Tibial nerve (tissue), 4 donors: ENCODE results near the gene NUF2. TPM values are rescaled to one million over a fixed set of nuclear protein-coding genes. Genes with fewer than 3 reads are reported as not detected.
"Not testable (repeated sequence)": the region's sequence is repeated elsewhere in the genome, so short reads cannot be mapped to it uniquely, and the experiment has no call there.

Experiments used
- DNase-seq, 2 donors: peaks; one replicate each; pipeline ENCODE4 v3.0.0-alpha.2; 2019; ENCODE audit warnings: low spot score in 2 of 2
- H3K27ac ChIP-seq, 4 donors: fragments of 200-600 bp; sonication (generic) in 3 of 4; one replicate each; pipeline ENCODE4 v1.5.1; 2017 to 2019; ENCODE audit warnings: mild to moderate bottlenecking in 1 of 4
- H3K27me3 ChIP-seq, 2 donors: fragments of 200-600 bp; sonication (generic) in 1 of 2; one replicate each; pipeline versions ENCODE4 v1.5.1 to v1.6.0; 2017 to 2019
- H3K36me3 ChIP-seq, 3 donors: fragments of 200-600 bp; sonication (generic); one replicate each; pipeline ENCODE4 v1.5.1; 2018 to 2019
- H3K4me1 ChIP-seq, 4 donors: fragments of 200-600 bp; sonication (generic) in 3 of 4; one replicate each; pipeline ENCODE4 v1.5.1; 2017 to 2019
- H3K4me3 ChIP-seq, 4 donors: fragments of 200-600 bp; sonication (generic) in 3 of 4; one replicate each; pipeline ENCODE4 v1.5.1; 2017 to 2019; ENCODE audit warnings: mild to moderate bottlenecking in 1 of 4, moderate library complexity in 1 of 4
- H3K9me3 ChIP-seq, 4 donors: fragments of 200-600 bp; sonication (generic) in 3 of 4; one replicate each; pipeline ENCODE4 v1.5.1; 2017 to 2019
- CTCF ChIP-seq, 5 experiments: fragments of 200-600 bp in 3 of 5; fragments of 450-650 bp in 2 of 5; sonication (generic) in 3 of 5; IDR thresholded peaks; one replicate each; pipeline ENCODE4 v1.5.1; 2016 to 2019; ENCODE audit warnings: antibody characterized with exemption in 5 of 5, mild to moderate bottlenecking in 3 of 5, moderate library complexity in 2 of 5
- EP300 ChIP-seq, 2 donors: sonication (generic); formaldehyde crosslinking; IDR thresholded peaks; one replicate each; pipeline ENCODE4 v1.6.1; 2017; ENCODE audit warnings: antibody characterized with exemption in 2 of 2, mild to moderate bottlenecking in 1 of 2
- POLR2A ChIP-seq, 2 donors: fragments of 450-650 bp; IDR thresholded peaks; one replicate each; pipeline ENCODE4 v1.6.1; 2017; ENCODE audit warnings: antibody characterized with exemption in 2 of 2, mild to moderate bottlenecking in 2 of 2, moderate library complexity in 2 of 2
- WGBS, 2 donors: methylation state at CpG; one replicate each; pipeline ENCODE4 v1.1.5; 2018; 5-methylcytosine and 5-hydroxymethylcytosine counted together
- total RNA-seq, 4 donors: library from RNA; depleted of rRNA; stranded (reverse); fragments of >200 nt; gene quantifications; one replicate each; pipeline ENCODE4 v1.1.0, GENCODE V29; 2016

NUF2 gene
- total RNA-seq, 4 donors from 2014 or later = 2.0 to 2.1 TPM; not detected in 2

GRCh38 chr1:163337631-163338030 lies 15.9 kb downstream of the NUF2 start:
- 93 to 97% methylated on average over 1 of the region's 1 CpG for WGBS, 2 donors

DNA sequence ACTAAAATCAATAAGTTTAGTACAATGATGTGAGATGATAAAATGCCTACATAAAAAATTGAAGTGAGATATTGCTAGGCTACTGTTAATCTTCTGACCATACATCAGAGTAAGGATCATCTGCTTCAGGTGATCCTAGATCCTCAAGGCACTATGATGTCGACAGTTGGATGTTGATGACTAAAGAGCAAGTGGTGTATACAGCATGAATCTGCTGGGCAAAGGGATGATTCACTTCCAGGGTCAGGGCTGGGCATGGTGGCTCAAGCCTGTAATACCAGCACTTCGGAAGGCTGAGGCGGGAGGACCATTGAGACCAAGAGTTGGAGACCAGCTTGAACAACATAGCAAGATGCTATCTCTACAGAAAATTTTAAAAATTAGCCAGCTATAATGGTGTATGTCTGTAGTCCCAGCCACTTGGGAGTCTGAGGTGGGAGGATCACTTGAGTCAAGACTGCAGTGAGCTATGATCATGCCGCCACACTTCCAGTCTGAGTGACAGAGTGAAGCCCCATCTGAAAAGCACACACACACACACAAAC lies 24.6 kb downstream of the NUF2 start:
- DNase-seq = no peak
- Histone ChIP-seq H3K4me3 (no peak overlapping the region), H3K27me3 (no peaks in the 10 kb centered on the region), H3K4me1 (no peaks in the 10 kb centered on the region), H3K36me3 (no peaks in the 10 kb centered on the region), H3K9me3 (no peaks in the 10 kb centered on the region), H3K27ac (no peak overlapping the region)
- TF ChIP-seq EP300 (IDR thresholded peaks at IDR 0.05) (no peak), CTCF (IDR thresholded peaks at IDR 0.05) (no peak), POLR2A (IDR thresholded peaks at IDR 0.05) (no peak)
- 71 to 84% methylated on average over 4 of the region's 4 CpGs for WGBS, 2 donors

More at GRCh38 chr1:163337631-163338030, 15.9 kb downstream of the NUF2 start:
- DNase-seq = no peak
- no peaks in the 10 kb centered on the region for H3K9me3 ChIP-seq
- no peak overlapping the region for H3K27ac ChIP-seq
- no peaks in the 10 kb centered on the region for H3K27me3 ChIP-seq
- no peaks in the 10 kb centered on the region for H3K4me1 ChIP-seq
- peaks cover 0 to 9% (median 0%) of the 10 kb centered on the region in 3 donors for H3K36me3 ChIP-seq
- no peak overlapping the region for H3K4me3 ChIP-seq
- TF ChIP-seq POLR2A (IDR thresholded peaks at IDR 0.05) (no peak), CTCF (IDR thresholded peaks at IDR 0.05) (no peak), EP300 (IDR thresholded peaks at IDR 0.05) (no peak)

DNA sequence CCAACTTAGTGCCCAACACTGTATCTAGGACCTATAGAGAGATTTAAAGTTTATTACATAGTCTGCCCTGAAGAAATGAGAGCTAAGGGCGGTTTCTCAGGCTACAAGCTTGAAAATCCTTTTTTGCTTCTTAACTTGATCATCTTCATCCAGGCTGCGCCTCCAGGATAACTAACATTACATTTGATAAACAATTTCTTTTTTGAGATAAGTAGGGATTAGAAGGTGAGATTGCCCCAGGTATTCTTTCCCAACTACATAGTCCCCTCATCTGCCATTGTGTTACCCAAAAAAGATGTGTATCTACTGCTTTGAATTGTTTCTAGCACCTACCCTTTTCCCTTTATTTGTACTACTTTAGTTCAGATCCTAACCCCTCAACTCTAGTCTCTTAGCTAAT lies 25.4 kb downstream of the NUF2 start:
- H3K4me3 ChIP-seq = no peak overlapping the region
- TF ChIP-seq CTCF (IDR thresholded peaks at IDR 0.05) = no peak
- TF ChIP-seq EP300 (IDR thresholded peaks at IDR 0.05) = no peak
- TF ChIP-seq POLR2A (IDR thresholded peaks at IDR 0.05) = no peak
- H3K27ac ChIP-seq = no peak overlapping the region
- H3K9me3 ChIP-seq = no peaks in the 10 kb centered on the region
- WGBS, 2 donors = 96 to 100% methylated on average over 2 of the region's 2 CpGs
- DNase-seq = no peak
- no peaks in the 10 kb centered on the region for H3K36me3 ChIP-seq
- no peaks in the 10 kb centered on the region for H3K27me3 ChIP-seq
- no peaks in the 10 kb centered on the region for H3K4me1 ChIP-seq

DNA sequence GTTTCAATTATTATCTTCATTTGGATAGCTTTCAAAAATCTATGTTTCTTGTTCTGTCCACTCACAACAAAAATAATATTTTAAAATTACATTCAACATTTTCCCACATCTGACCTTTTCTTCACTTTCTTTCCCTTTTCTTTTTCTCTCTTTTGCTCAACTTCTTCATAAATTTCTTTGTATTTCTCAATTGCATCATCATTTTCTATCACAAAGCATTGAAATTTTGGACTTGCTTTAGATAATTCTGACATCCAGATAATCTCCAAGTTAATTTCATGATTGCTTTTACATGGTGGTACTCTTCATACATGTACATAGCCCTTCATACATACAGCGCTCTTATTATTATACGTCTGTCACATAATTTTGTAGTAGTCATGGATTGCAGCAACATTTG lies 30.2 kb downstream of the NUF2 start:
- 97 to 98% methylated on average over 2 of the region's 2 CpGs for WGBS, 2 donors
- Histone ChIP-seq H3K27me3 (no peaks in the 10 kb centered on the region), H3K36me3 (no peaks in the 10 kb centered on the region), H3K4me3 (no peak overlapping the region), H3K27ac (no peak overlapping the region), H3K9me3 (no peaks in the 10 kb centered on the region), H3K4me1 (no peaks in the 10 kb centered on the region)
- TF ChIP-seq POLR2A (IDR thresholded peaks at IDR 0.05) = no peak
- TF ChIP-seq EP300 (IDR thresholded peaks at IDR 0.05) = no peak
- TF ChIP-seq CTCF (IDR thresholded peaks at IDR 0.05) = no peak
- no peak for DNase-seq

- H3K27ac ChIP-seq = no peak overlapping the region
- H3K9me3 ChIP-seq = no peaks in the 10 kb centered on the region
- H3K4me1 ChIP-seq = no peaks in the 10 kb centered on the region
- no peaks in the 10 kb centered on the region for H3K27me3 ChIP-seq
- 50 to 56% methylated on average over 2 of the region's 2 CpGs for WGBS, 2 donors
- no peaks in the 10 kb centered on the region for H3K36me3 ChIP-seq
- no peak overlapping the region for H3K4me3 ChIP-seq
- TF ChIP-seq POLR2A (IDR thresholded peaks at IDR 0.05) = no peak
- no peak for TF ChIP-seq CTCF (IDR thresholded peaks at IDR 0.05)
- no peak for TF ChIP-seq EP300 (IDR thresholded peaks at IDR 0.05)
- no peak for DNase-seq
These were observed 35.6 kb downstream of the NUF2 start for GRCh38 chr1:163357378-163357777.

DNA sequence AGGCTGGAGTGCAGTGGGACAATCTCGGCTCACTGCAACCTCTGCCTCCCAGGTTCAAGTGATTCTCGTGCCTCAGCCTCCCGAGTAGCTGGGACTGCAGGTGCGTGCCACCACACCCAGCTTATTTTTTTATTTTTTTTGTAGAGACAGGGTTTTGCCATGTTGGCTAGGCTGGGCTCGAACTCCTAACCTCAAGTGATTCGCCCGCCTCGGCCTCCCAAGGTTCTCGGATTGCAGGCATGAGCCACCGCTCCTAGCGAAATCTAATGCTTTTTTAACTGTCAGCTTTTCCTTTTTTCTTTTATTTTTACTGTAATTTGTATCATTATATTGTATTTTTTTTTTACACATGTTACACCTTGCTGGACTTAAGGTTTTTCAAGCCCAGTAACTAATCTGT lies 36.4 kb downstream of the NUF2 start:
- WGBS, 2 donors = 93 to 97% methylated on average over 11 of the region's 11 CpGs
- H3K36me3 ChIP-seq, H3K9me3 ChIP-seq, DNase-seq, H3K4me1 ChIP-seq, H3K27me3 ChIP-seq, H3K27ac ChIP-seq, H3K4me3 ChIP-seq: not testable (repeated sequence)
